ENCODE data around the gene RDM1.
A peak's percentile ranks its signal among the peaks of the same experiment; 100 is the strongest.

RDM1 gene

DNA sequence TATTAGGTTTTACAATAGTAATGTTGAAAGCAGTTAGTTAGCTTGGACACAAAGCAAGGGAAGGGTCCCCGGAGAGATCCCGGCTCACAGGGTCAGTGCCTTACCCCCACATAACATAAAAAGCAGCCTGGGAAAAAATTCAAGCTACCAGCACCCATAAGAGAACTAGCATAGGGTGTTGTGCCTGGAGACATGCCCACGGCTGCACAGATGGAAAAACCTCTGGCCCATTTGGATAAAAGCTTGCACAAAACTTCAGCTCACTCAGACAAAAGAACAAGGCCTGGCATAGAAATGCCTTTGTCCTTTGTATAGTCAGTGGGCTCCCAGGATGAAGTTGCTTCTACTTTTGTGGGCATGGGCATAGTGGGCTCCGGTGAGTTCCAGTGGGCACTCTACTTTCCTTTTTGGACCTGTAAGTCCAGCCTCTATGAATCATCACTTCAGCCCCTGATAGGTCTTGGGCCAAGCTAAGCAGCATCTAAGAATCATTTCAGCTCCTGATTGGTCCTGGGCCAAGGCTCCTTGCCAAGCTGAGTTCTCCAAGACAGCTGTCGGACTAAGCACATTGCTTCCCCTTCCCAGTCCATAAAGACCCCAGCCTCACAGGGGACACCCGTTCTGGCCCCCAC, 1.3 kb upstream of the RDM1 start:
- peak; percentile 53 for DNase-seq

DNA sequence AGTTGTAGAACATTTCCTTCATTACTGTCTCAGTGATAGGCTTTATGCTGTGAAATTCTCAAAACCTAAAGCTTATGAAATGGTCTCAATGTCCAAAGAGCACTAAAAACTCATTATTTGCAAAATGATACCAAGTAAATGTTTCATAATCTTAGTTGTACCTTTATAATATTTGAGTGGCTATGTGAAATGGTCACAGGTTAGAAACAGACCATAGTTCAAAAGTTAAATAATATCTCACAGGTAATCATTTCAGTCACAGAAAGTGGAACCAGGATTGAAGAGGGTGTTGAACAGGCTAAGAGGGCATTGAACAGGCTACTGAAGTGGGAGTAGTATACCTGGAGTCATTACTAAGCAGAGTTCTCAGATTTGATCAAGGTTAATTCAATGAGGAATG, 2.9 kb downstream of the RDM1 start:
- DNase-seq: no peak

DNA sequence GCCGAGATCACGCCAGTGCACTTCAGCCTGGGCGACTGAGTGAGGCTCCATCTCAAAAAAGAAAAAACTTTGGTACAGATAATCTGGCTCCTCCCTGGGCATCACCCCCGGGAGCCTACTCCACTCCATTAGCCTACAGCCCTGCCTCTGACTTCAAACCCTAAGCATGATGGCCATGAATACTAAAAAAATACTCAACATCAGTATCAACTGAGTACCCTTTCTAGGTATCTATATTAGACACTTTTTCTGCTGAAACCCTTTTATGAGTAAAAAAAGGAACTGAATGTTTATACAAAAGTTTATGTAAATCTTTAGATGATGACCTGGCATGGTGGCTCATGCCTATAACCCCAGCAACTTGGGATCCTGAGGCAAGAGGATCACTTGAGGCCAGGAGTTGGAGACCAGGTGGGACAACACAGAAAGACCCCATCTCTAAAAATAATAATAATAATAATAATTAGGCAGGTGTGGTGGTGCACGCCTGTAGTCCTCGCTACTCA, 6.9 kb downstream of the RDM1 start:
- DNase-seq: no peak

DNA sequence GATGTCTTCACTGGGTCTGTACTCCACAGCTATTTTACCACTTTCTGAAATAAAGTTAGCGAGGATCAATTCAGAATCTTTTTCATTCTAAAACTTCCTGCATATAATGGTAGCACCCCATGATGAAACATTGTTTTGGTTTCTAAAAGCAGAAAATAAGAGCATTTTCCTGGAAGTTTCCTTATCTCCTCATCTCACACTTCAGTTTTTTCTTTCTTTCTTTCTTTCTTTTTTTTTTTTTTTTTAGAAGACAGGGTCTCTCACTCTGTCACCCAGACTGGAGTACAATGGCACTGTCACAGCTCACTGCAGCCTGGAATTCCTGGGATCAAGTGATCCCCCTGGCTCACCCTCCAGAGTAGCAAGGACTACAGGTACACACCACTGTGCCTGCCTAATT, 10.3 kb downstream of the RDM1 start:
- DNase-seq: no peak

DNA sequence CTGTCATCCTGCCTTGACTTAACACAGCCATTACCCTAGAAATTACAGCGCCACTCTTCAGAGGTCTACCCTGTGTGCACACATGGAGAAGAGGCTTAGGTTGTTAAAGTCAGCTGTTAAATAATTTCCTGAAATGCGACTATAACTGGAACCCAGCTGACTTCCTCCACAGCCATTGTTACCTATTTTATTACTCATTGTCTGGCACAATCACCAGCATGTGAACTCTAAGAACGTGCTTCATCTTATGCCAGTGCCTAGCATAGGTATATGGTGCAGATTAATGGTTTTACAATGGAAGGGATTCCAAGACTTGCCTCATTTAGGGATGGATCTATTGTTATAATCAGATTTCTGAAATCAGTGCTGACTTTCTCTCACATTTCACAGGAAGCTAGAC, 11.9 kb downstream of the RDM1 start:
- no peak for DNase-seq

DNA sequence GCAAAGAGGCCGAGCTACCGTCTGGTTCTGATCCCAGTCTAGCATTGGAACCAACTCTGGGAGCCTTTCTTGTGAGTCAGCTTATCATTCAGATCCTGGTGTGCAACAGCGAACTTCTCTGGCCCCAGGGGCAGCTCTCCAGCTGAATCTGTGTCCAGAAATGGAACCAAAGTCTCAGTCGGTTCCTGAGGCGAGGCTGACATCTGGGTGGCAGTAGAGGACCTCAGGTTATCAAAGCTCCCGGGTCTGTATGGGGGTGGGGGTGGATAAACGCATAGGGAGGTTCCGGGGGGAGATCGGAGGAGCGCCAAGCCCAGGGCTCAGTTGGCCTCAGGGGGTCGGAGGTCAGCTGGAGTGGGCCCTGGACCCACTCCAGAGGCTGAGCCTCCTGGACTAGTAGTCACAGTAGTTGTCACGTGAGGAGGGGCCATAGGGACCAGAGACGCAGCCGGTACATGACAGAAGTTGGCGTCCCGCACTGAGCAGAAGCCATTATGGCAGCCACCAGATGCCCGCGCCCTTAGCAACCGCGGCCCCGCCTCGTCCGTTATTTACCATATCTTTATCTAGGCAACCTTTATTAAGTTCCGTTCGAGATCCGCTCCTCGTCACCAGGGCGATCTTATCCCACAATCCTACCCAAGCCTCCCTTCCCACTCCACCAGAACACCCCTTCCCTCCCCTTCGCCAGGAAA, 12.9 kb downstream of the RDM1 start:
- no peak for DNase-seq

DNA sequence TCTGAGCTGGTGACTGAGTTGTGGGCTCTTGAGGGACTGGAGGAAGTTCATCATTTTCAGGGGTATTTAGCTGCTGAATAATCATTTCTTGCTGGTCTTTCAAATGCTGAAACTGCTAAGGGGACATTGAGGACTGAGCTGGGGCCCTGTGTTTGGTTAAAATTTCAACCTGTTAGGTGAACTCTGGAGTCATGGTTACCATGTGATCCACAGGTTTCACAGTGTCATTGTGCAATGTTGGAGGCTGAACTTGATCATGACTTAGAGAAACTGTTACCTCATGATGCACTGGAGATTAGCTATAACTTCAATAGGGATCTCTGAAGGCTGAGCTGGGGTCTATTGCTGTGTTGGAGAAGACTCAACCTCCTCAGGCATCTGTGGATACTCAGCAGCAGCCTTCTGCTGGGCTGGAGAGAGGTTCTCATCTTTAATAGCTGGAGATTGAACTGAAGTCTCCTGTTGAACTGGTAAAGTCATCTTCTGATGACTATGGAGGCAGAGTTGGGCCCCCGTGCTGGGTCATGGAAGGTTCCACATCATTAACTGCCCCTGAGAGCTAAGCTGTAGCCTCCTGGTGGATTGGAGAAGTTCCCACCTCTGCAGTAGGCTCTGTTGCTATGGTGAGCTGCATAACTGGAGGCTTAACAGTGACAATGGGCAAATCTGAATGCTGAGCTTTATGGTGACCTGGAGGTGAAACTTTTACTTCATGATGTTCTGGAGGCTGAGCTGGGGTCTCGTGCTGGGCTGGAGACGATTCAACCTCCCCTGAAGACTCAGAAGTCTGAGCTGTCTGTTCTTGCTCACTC, 15.2 kb downstream of the RDM1 start:
- no peak for DNase-seq

DNA sequence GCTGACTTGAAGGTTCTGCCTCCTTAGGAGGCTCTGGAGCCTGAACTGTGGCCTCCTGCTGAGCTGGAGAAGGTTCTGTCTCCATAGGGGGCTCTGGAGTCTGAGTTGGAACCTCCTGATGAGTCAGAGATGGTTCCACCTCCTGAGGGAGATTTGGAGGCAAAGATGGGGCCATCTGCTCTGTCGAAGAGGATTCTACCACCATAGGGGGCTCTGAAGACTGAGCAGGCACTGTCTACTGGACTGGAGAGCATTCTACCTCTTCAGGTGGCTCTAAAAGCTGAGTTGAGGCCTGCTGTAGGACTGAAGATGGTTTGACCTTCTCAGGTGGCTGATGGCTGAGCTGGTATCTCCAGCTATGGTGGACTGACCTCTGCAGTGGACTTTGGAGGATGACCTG, 16.2 kb downstream of the RDM1 start:
- DNase-seq: no peak

DNA sequence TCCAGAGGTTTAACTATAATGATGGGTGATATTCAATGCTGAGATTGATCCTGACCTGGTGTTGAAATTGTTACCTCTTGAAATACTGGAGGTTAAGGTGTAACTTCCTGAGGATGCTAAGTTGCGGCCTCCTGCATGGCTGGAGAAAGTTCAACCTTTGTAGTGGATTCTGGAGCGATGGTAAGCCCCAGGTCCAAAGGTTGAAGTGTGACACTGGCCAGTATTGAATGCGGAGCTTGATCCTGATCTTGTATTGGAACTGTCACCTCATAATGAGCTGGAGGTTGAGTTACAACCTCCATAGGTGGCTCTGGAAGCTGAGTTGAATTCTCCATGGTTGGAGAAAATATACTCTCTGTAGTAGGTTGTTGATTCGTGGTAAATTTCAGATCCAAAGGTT, 17.0 kb downstream of the RDM1 start:
- DNase-seq: no peak

DNA sequence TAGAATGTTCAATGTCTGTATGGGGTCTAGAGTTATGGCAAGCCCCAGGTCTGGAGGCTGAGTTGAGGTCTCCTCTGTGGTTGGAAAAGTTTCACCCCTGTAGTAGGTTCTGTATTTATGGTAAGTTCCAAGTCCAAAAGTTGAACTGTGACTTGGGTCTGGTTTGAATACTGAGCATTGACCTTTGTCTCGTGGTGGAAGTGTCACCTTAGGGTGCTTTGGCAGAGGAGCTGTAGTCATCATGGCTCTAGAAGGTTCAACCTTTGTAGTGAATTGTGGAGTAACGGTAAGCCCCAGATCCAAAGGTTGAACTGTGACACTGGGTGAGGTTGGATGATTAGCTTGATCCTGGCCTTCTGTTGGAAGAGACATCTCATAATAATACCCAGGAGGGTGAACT, 17.6 kb downstream of the RDM1 start:
- DNase-seq: no peak

DNA sequence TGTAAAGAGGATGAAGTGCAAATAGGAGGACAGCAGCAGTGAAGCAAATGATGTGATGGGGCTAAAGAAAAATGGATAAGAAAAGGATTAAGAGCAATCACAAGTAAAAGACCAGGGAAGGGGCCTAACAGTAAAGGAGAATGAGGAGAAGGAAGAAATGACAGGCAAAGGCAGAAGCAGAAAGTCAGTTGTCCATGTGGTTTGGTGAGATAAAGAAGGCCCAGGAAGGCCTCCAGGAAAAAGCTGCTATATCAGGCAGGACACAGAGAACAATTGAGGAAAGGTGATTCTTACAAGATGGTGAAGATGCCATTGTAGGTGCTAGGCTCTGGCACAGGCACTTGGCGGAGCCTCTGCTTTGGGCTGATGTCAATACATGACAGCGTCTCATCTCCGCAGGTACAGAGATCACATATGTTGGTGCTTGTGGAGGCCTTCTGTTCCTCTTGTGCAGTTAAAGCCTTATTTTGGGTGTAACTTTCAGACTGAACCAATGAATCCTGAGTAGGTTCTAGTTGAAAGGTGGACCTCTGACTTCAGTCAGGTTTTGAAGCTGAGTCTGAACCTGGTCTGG, 18.1 kb downstream of the RDM1 start:
- no peak for DNase-seq

DNA sequence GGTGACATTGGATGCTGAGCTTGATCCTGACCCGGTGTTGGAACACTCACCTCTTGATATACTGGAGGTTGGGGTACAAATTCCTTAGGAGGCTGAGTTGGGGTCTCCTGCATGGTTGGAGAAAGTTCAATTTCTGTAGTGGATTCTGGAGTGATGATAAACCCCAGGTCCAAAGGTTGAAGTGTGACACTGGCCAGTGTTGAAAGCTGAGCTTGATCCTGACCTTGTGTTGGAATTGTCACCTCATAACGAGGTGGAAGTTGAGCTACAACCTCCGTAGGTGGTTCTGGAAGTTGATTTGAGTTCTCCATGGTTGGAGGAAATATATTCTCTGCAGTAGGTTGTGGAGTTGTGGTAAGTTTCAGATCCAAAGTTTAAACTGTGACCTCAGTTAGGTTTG, 21.2 kb downstream of the RDM1 start:
- no peak for DNase-seq

DNA sequence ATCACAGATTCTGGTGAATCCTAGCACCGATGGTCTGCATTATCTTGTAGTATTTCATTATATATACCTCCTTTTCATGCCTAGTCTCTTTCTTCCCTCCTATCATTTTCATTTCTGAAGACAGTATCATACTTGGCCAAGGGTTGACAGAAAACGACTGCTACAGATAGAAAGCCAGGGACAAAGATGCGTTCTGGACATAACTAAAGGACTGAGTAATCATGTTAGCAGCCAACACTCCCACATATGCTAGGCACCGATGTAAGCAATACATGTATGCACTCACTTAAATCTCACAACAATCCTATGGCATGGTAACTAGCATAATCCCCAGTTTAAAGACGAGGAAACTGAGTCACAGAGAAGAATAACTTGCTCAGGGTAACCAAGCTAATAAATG, 22.9 kb downstream of the RDM1 start:
- DNase-seq: no peak

DNA sequence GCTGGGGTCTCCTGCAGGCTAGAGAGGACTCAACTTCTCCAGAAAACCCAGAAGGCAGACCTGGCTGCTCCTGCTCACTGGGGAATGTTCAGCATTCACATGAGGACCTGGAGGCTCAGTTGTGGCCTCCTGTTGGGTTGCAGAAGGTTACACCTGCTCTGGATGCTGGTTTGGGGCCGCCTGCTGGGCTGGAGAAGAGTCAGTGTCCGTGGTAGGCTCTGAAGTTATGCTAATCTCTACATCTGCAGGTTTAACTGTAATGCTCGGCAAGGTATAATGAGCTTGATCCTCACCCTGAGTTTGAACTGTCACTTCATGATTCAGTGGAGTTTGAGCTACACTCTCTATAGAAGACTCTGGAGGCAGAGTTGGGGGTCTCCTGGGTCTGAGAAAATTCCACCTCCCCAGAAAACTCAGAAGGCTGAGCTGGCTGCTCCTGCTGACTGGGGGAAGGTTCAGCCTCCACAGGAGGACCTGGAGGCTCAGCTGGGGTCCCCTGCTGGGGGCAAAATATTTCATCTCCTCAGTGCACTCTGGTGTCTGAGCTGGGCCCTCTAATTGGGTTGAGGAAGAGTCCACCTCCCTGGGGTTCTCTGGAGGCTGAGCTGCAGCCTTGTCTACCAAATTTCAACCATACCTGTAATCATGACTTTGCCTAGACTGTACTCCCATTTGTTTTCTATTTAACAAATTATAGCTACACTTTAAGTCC, 23.5 kb downstream of the RDM1 start:
- no peak for DNase-seq

DNA sequence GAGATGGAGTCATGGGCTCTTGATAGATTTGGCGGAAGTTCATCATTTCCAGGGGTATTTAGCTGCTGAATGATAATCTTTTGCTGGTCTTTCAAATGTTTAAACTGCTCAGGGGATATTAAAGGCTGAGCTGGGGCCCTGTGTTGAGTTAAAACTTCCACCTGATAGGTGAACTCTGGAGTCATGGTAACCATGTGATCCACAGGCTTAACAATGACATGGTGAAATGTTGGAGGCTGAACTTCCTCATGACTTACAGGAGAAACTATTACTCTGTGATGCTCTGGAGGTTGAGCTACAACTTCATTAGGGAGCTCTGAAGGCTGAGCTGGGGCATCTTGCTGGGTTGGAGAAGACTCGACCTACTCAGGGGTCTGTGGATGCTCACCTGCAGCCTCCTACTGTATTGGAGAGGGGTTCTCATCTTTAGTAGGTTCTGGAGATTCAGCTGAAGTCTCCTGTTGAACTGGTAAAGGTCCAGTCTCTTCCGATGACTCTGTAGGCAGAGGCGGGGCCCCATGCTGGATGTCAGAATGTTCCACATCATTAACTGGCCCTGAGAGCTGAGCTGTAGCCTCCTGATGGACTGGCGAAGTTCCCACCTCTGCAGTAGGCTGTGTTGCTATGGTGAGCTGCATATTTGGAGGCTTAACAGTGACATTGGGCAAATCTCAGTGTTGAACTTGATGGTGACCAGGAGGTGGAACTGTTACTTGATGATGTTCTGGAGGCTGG, 24.2 kb downstream of the RDM1 start:
- no peak for DNase-seq

DNA sequence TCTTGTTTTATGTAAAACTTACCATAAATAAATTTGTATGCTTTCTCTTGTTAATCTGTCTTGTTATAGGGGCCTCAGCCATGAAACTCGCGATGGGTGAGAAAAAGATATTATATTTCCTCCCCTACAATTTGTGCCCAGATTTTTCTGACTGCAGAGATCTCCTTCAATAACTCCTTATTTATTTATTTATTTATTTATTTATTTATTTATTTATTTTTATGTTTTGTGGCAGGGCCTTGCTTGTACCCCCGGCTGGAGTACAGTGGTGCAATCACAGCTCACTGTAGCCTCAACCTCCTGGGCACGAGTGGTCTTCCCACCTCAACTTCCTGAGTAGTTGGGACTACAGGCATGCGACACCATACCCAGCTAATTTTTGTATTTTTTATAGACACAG, 27.1 kb downstream of the RDM1 start:
- DNase-seq: no peak

DNA sequence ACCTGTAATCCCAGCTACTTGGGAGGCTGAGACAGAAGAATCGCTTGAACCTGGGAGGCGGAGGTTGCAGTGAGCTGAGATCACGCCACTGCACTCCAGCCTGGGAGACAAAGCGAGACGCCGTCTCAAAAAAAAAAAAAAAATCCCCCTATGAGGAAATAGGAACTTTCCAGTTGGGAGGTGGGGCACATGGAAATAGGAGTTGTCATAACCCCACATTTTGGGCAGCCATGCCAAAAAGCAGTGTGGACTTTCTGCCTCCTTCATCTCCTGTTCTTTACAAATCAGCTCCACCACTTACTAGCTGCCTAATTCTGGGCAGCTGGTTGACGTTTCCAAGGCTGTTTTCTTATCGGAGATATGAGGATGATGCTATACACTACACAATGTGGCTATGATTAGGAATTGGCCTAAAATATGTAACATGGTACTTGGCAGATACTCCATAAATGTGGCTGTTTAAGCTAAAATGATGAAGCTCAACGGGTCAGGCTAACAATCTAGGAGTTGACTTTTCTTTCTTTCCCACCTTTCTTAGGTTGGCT, 28.9 kb downstream of the RDM1 start:
- peak; percentile 31 for DNase-seq

DNA sequence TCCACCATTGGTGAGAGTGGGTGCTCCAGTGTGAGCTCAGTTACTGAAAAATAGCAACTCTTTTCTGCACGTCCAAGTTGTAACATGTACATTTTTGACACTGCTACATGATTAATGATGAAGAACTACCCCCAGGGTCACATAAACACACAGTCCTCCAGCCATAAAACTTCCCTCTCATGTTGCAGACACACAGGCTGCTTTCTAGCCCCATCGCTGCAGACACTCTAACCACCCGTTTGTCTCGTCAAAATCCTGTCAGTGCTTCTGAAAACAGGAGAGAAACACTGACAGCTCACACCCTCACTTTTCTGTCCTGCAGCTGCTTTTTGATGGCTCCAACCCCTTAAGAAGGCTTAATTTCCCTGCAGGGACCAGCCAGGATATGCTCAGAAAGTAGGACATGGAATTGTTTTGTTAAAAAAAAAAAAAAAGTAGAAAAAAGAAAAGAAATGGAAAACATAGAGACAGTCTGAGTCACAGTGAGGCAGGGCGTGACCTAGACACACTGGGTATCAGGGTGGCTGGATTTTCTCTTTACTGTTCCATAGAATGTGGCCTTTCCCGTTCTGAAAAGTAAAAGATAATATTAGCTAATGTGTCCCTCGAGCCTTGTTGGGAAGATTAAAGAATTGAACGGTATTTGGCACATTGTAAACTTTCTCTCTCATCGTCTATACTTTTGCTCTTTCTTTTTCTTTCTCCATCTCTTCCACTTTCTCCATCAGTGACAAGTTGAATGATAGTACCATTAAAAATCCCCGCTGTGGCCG, 29.7 kb downstream of the RDM1 start:
- no peak for DNase-seq

DNA sequence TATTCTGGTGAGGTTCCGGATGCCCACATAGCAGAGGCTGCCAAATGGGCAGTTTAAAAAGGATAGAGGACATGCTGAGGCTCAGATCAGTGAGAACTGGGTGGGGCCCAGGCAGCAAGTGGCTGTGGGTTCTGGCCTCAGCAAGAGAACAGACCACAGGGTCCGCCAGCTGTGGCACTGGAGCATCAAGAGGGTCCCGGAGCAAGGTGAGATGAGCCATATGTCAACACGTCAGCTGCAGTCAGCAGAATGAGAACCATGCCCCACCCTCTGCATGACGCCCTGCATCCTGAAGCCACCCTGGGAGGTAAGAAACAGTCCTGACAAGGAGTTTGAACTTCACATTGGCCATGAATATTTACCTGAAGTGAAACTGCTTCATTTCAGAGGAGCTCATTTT, 30.3 kb downstream of the RDM1 start:
- DNase-seq: no peak

DNA sequence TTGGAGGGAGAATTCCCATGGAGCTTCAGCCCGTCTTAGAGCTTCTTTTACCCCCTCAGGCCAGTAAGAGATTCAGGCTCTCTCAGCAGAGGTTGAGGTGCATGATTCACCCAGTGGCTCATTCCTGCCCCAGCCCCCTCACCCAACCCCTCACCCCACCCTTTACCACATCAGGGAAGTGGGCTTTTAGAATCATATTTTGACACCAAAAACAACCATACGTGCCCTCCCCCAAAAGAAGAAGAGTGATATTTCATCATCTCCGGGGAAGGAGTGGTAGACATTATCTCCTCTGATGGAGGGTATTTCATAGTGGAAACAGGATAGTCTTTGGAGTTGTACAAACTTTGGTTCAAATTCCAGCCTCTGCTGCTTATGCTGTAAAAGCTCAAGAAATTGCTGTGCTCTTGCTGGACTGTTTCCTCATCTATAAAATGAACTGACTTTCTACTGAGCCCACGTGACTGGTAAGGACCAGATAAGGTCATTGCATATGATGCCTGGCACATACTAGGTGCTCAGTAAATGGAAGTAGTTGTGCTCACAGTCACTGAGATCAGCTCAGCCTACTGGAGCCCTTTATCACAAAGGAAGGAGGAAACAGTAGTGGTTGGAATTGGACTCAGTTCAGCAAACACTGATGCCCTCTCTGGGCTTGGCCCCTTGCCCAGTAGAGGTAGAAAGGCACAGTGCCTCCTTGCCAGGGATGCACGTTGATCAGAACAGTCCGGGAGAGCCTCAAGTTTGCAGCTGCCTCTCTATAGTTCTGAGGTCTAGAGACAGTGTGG, 32.1 kb downstream of the RDM1 start:
- no peak for DNase-seq

Data from eye (tissue), 1 donor.